Thyroid gland (tissue), 4 donors: ENCODE data around the gene REM1. TPM values are rescaled to one million over a fixed set of nuclear protein-coding genes. Genes with fewer than 3 reads are reported as not detected.
"Not testable (repeated sequence)": the region's sequence is repeated elsewhere in the genome, so short reads cannot be mapped to it uniquely, and the experiment has no call there.

Experiments used
- DNase-seq, 2 donors: peaks; one replicate each; pipeline ENCODE4 v3.0.0-alpha.2; 2019
- H3K27ac ChIP-seq, 3 donors: fragments of 200-600 bp; sonication (generic); 1 replicate in 2 of 3; 2 replicates in 1 of 3; pipeline ENCODE4 v1.5.1; 2016 to 2019; ENCODE audit warnings: mild to moderate bottlenecking in 1 of 3, moderate library complexity in 1 of 3
- H3K27me3 ChIP-seq: fragments of 200-600 bp; sonication (generic); one replicate; pipeline ENCODE4 v1.5.1; 2019
- H3K36me3 ChIP-seq, 2 donors: fragments of 200-600 bp; sonication (generic); one replicate each; pipeline ENCODE4 v1.5.1; 2016 to 2019
- H3K4me1 ChIP-seq, 2 donors: fragments of 200-600 bp; sonication (generic); one replicate each; pipeline ENCODE4 v1.5.1; 2017 to 2019
- H3K4me3 ChIP-seq, 3 donors: fragments of 200-600 bp; sonication (generic); replicated peaks in 1 of 3; 1 replicate in 2 of 3; 2 replicates in 1 of 3; pipeline ENCODE4 v1.5.1; 2016; ENCODE audit warnings: mild to moderate bottlenecking in 1 of 3
- H3K9me3 ChIP-seq: fragments of 200-600 bp; sonication (generic); one replicate; pipeline ENCODE4 v1.5.1; 2017
- POLR2A ChIP-seq, 2 donors: fragments of 450-650 bp; IDR thresholded peaks; one replicate each; pipeline ENCODE4 v1.6.1; 2017; ENCODE audit warnings: antibody characterized with exemption in 2 of 2, mild to moderate bottlenecking in 2 of 2, moderate library complexity in 1 of 2
- WGBS, 2 donors: methylation state at CpG; one replicate each; pipeline ENCODE4 v1.1.5; 2017; 5-methylcytosine and 5-hydroxymethylcytosine counted together
- intact Hi-C: fragments of 100-400 bp; cut with DNase I; formaldehyde crosslinking; loops from one replicate; pipeline ENCODE4 v1.15.1; 2023
- total RNA-seq, 4 donors: library from RNA; depleted of rRNA; stranded (reverse); fragments of >200 nt; gene quantifications; one replicate each; pipeline ENCODE4 v1.2.3, GENCODE V29; 2016
- TF ChIP-seq, protein P1 (sequence below), 6 experiments: fragments of 200-600 bp in 3 of 6; fragments of 450-650 bp in 3 of 6; sonication (generic) in 3 of 6; IDR thresholded peaks; one replicate each; pipeline ENCODE4 v1.5.1; 2016 to 2019; ENCODE audit warnings: antibody characterized with exemption in 6 of 6, mild to moderate bottlenecking in 2 of 6, inconsistent platforms in 1 of 6, moderate library complexity in 1 of 6

The REM1 gene
- total RNA-seq, 4 donors from 2014 or later = 0.54 to 3.4 (median 0.98) TPM

- Histone ChIP-seq H3K27ac (no peak overlapping the region), H3K36me3 (no peaks in the 10 kb centered on the region), H3K4me3 (no peak overlapping the region), H3K4me1 (no peaks in the 10 kb centered on the region), H3K9me3 (no peaks in the 10 kb centered on the region), H3K27me3 (no peaks in the 10 kb centered on the region)
- TF ChIP-seq, protein P1, sequence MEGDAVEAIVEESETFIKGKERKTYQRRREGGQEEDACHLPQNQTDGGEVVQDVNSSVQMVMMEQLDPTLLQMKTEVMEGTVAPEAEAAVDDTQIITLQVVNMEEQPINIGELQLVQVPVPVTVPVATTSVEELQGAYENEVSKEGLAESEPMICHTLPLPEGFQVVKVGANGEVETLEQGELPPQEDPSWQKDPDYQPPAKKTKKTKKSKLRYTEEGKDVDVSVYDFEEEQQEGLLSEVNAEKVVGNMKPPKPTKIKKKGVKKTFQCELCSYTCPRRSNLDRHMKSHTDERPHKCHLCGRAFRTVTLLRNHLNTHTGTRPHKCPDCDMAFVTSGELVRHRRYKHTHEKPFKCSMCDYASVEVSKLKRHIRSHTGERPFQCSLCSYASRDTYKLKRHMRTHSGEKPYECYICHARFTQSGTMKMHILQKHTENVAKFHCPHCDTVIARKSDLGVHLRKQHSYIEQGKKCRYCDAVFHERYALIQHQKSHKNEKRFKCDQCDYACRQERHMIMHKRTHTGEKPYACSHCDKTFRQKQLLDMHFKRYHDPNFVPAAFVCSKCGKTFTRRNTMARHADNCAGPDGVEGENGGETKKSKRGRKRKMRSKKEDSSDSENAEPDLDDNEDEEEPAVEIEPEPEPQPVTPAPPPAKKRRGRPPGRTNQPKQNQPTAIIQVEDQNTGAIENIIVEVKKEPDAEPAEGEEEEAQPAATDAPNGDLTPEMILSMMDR (IDR thresholded peaks at IDR 0.05) = no peak
- no peak for TF ChIP-seq POLR2A (IDR thresholded peaks at IDR 0.05)
- intact Hi-C loops = no loop called here
- 91 to 92% methylated on average over 1 of the region's 1 CpG for WGBS, 2 donors
- no peak for DNase-seq
Observed at GRCh38 chr20:31454361-31454760, 20.7 kb upstream of the REM1 start.

- intact Hi-C loops, H3K27ac ChIP-seq, H3K9me3 ChIP-seq, DNase-seq, H3K4me3 ChIP-seq, H3K27me3 ChIP-seq, H3K36me3 ChIP-seq: not testable (repeated sequence)
- WGBS, 2 donors = no CpG with 5 or more reads among the region's 33 CpGs
- H3K4me1 ChIP-seq = peaks cover 7 to 17% of the 10 kb centered on the region in 2 donors
Observed at GRCh38 chr20:31470946-31471345, 4.1 kb upstream of the REM1 start.

GRCh38 chr20:31472395-31473330, 2.4 kb upstream of the REM1 start:
- Histone ChIP-seq H3K36me3 (no peaks in the 10 kb centered on the region), H3K27me3 (no peaks in the 10 kb centered on the region), H3K9me3 (no peaks in the 10 kb centered on the region), H3K27ac (no peak overlapping the region), H3K4me1 (peaks cover 7 to 17% of the 10 kb centered on the region in 2 donors), H3K4me3 (no peak overlapping the region)
- intact Hi-C loops = no loop called here
- WGBS, 2 donors = 53 to 72% methylated on average over 4 to 8 of the region's 8 CpGs
- TF ChIP-seq, protein P1 (IDR thresholded peaks at IDR 0.05) = no peak
- TF ChIP-seq POLR2A (IDR thresholded peaks at IDR 0.05) = no peak
- no peak for DNase-seq

DNA sequence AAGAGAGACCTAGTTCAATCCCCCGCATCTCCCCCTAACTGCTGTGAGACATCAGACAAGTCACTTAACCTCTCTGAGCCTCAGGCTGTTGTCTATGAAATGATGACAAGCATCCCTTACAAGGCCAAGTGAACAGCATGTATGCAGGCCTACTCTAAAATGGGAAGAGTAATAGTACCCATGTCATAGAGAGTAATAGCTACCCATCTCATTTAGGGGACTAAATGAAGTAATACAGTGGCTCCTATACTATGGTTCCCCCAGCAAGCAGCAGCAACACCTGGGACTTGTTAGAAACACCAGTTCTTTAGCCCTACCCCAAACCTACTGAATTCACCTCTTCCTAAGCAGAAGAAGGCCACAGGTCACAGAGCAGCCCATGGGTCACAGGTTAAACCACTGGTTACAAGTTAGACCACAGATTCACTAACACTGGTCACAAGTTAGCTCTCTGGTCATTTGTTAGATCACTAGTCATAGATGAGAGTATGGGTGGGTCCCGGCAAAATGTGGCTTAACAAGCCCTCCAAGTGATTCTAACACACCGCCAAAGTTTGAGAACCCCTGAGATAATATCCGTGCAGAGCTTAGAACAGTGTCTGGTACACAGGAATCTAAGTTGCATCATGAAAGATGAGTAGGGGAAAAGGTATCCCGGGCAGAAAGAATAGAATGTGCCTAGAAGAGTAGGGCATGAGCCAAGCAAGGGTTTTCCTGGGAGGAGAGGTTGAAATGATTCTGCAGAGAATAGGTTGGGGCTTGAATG, 1.6 kb upstream of the REM1 start:
- Histone ChIP-seq H3K27me3 (no peaks in the 10 kb centered on the region), H3K36me3 (no peaks in the 10 kb centered on the region), H3K4me1 (peaks cover 7 to 17% of the 10 kb centered on the region in 2 donors), H3K4me3 (no peak overlapping the region), H3K27ac (no peak overlapping the region), H3K9me3 (no peaks in the 10 kb centered on the region)
- TF ChIP-seq, protein P1 (IDR thresholded peaks at IDR 0.05) = no peak
- TF ChIP-seq POLR2A (IDR thresholded peaks at IDR 0.05) = no peak
- no peak for DNase-seq
- WGBS, 2 donors = 84 to 86% methylated on average over 5 of the region's 5 CpGs
- intact Hi-C loops = no loop called here

GRCh38 chr20:31474097-31474436, 1.0 kb upstream of the REM1 start:
- H3K4me3 ChIP-seq = no peak overlapping the region

More at GRCh38 chr20:31474097-31474436, 1.0 kb upstream of the REM1 start:
- Histone ChIP-seq H3K9me3 (no peaks in the 10 kb centered on the region), H3K4me1 (peaks cover 7 to 17% of the 10 kb centered on the region in 2 donors), H3K36me3 (no peaks in the 10 kb centered on the region), H3K27me3 (no peaks in the 10 kb centered on the region), H3K27ac (no peak overlapping the region)
- WGBS, 2 donors = 28 to 30% methylated on average over 2 of the region's 2 CpGs
- TF ChIP-seq, protein P1 (IDR thresholded peaks at IDR 0.05) = no peak
- intact Hi-C loops = no loop called here
- DNase-seq = no peak
